ENCODE measurements around the gene WNT1.

The WNT1 gene

DNA sequence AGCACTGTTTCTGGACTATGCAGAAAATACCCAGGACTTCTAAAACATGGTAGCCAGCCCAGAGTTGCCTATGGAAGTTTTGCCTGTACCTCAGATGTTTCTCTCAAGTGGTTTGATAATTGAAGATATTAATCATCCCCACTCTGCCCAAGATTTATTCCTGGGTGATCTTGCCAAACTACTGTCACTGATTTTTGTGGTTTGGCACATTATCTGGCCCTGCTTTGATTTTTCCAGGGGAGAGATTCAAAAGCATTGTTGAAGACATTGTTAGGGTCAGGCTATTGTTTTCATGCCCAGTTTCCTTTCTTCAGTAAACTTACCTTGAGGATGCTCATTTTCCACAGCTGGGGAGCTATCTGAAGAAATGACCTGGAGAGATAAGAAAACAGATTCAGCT is 34.6 kb downstream of the WNT1 start:
- H3K4me3 ChIP-seq (ENCODE audit: low read depth, low read length), result no peak overlapping the region
- ChIA-PET CTCF (interaction anchor here (0.7 to 15.6 kb wide), 4 partner anchors 13 to 159 kb away, joined by 3 to 303 read pairs (median 6); partner anchors contain the start of gene DDN), POLR2A (no interaction called here)
- TF ChIP-seq CTCF (IDR thresholded peaks at IDR 0.05; ENCODE audit: insufficient read depth, low read length, missing control alignments), result no peak
- no peak for DNase-seq (ENCODE audit: low read depth, low spot score)

GRCh38 chr12:49013428-49013827 is 35.3 kb downstream of the WNT1 start:
- H3K4me3 ChIP-seq (ENCODE audit: low read depth, low read length), result no peak overlapping the region
- DNase-seq (ENCODE audit: low read depth, low spot score), result no peak
- ChIA-PET CTCF (interaction anchor here (0.8 to 15.6 kb wide), 6 partner anchors 14 to 159 kb away, joined by 3 to 303 read pairs (median 6); partner anchors contain the start of gene DDN), POLR2A (no interaction called here)
- TF ChIP-seq CTCF (IDR thresholded peaks at IDR 0.05; ENCODE audit: insufficient read depth, low read length, missing control alignments), result no peak

DNA sequence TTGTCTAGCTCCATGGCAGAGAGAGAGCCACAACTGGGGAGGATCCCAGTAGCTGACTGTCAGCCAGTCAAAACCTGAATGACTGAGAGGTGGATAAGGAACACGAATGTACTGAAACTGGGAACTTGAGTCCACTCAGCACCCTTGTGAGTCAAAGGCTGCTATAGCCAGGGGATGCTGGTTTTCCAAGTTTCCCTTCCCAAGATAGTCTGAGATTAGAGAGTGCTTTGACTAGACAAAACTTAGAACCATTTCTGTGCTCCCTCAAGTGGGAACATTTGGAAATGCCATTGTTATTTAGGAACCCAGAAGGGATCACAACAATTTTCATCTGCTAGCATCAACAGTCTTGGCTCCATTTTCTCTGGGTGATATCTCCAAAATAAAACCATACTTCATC is 36.4 kb downstream of the WNT1 start:
- TF ChIP-seq CTCF (IDR thresholded peaks at IDR 0.05; ENCODE audit: insufficient read depth, low read length, missing control alignments), result peak; percentile 33
- H3K4me3 ChIP-seq (ENCODE audit: low read depth, low read length), result no peak overlapping the region
- no peak for DNase-seq (ENCODE audit: low read depth, low spot score)
- POLR2A ChIA-PET, result interaction anchor here (1.2 to 1.4 kb wide), 2 partner anchors 14 to 29 kb away, joined by 3 to 7 read pairs; no protein-coding TSS in a partner anchor
- CTCF ChIA-PET, result interaction anchor here (0.7 to 15.6 kb wide), 14 partner anchors 9 to 200 kb away, joined by 3 to 303 read pairs (median 4); partner anchors contain the start of genes ARF3, DDN and DDX23

GRCh38 chr12:49015196-49015595 is 37.1 kb downstream of the WNT1 start:
- no peak for DNase-seq (ENCODE audit: low read depth, low spot score)
- ChIA-PET POLR2A (interaction anchor here (1.2 to 1.4 kb wide), 2 partner anchors 15 to 28 kb away, joined by 3 to 7 read pairs; no protein-coding TSS in a partner anchor), CTCF (interaction anchor here (0.6 to 15.6 kb wide), 16 partner anchors 13 to 255 kb away, joined by 3 to 303 read pairs (median 3); partner anchors contain the start of genes ARF3, DDN and DDX23)
- no peak overlapping the region for H3K4me3 ChIP-seq (ENCODE audit: low read depth, low read length)
- no peak for TF ChIP-seq CTCF (IDR thresholded peaks at IDR 0.05; ENCODE audit: insufficient read depth, low read length, missing control alignments)

DNA sequence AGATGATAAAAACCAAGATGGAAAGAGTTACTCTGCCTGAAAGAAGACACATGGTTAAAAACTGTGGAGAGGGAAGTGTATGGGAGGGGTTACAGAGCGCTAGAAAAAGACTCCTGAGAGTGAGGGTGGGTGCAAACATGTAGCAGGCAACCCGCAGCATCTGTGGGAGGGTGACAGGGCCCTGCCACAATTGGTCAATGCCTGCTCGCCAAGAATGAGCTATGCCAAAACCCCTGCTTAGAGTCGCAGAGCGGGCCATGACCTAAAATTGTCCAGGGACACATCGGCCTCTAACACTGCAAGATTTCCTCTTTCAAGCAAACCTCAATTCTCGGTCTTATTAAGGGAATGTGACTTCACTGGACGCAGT is 39.8 kb downstream of the WNT1 start:
- DNase-seq (ENCODE audit: low read depth, low spot score), result no peak
- ChIA-PET POLR2A (interaction anchor here (0.6 to 1.0 kb wide), 4 partner anchors 13 to 19 kb away, joined by 3 to 4 read pairs (median 3); no protein-coding TSS in a partner anchor), CTCF (interaction anchor here (0.8 to 15.6 kb wide), 13 partner anchors 8 to 102 kb away, joined by 3 to 303 read pairs (median 4); partner anchors contain the start of gene DDN)
- TF ChIP-seq CTCF (IDR thresholded peaks at IDR 0.05; ENCODE audit: insufficient read depth, low read length, missing control alignments), result no peak
- H3K4me3 ChIP-seq (ENCODE audit: low read depth, low read length), result peak overlapping the region; percentile 98

- peak within 1 kb of the TSS; percentile 98 for H3K4me3 ChIP-seq (ENCODE audit: low read depth, low read length)
- ChIA-PET CTCF (interaction anchor here (0.8 to 15.6 kb wide), 16 partner anchors 9 to 102 kb away, joined by 3 to 303 read pairs (median 4); partner anchors contain the start of gene DDN), POLR2A (interaction anchor here (0.6 to 1.0 kb wide), 4 partner anchors 13 to 20 kb away, joined by 3 to 4 read pairs (median 3); no protein-coding TSS in a partner anchor)
- peak; percentile 76 for TF ChIP-seq CTCF (IDR thresholded peaks at IDR 0.05; ENCODE audit: insufficient read depth, low read length, missing control alignments)
- peak; percentile 77 for DNase-seq (ENCODE audit: low read depth, low spot score)
Measured at GRCh38 chr12:49018261-49019119, 40.4 kb downstream of the WNT1 start, which contains the start of gene PRKAG1. PRKAG1 (minus strand) TSS chr12:49018776; CDS start chr12:49018740, 36 bp downstream.

Measured in AG04449 (cell line).